Measurements from ENCODE around the gene SLC23A2. TPM values are rescaled to one million over a fixed set of nuclear protein-coding genes. Genes with fewer than 3 reads are reported as not detected.

Gene SLC23A2
- total RNA-seq, 4 donors from 2014 or later, result 5.0 to 11.6 (median 7.9) TPM

GRCh38 chr20:4848041-4848440 is 153.3 kb downstream of the SLC23A2 start:
- no peaks in the 10 kb centered on the region for H3K36me3 ChIP-seq
- H3K27ac ChIP-seq, result no peak overlapping the region
- no peaks in the 10 kb centered on the region for H3K9me3 ChIP-seq
- intact Hi-C loops (cut with DNase I; ENCODE audit: low total_unique reads) (no loop called here), in situ Hi-C loops (cut with MboI; ENCODE audit: low pct_ligation_motif_present in 1 of 4, low pct_unique_long_range_greater_than_20kb in 1 of 4, low sequenced_read_pairs in 3 of 4) (no loop called here)
- DNase-seq, result no peak
- H3K4me1 ChIP-seq, result no peaks in the 10 kb centered on the region
- H3K27me3 ChIP-seq, result no peaks in the 10 kb centered on the region
- 88 to 100% methylated on average over 1 to 7 of the region's 7 CpGs for WGBS, 2 donors (ENCODE audit: low coverage in 1 of 2)
- no peak for TF ChIP-seq EP300 (IDR thresholded peaks at IDR 0.05; ENCODE audit: low read depth)
- TF ChIP-seq, protein P1, sequence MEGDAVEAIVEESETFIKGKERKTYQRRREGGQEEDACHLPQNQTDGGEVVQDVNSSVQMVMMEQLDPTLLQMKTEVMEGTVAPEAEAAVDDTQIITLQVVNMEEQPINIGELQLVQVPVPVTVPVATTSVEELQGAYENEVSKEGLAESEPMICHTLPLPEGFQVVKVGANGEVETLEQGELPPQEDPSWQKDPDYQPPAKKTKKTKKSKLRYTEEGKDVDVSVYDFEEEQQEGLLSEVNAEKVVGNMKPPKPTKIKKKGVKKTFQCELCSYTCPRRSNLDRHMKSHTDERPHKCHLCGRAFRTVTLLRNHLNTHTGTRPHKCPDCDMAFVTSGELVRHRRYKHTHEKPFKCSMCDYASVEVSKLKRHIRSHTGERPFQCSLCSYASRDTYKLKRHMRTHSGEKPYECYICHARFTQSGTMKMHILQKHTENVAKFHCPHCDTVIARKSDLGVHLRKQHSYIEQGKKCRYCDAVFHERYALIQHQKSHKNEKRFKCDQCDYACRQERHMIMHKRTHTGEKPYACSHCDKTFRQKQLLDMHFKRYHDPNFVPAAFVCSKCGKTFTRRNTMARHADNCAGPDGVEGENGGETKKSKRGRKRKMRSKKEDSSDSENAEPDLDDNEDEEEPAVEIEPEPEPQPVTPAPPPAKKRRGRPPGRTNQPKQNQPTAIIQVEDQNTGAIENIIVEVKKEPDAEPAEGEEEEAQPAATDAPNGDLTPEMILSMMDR (IDR thresholded peaks at IDR 0.05), result no peak
- no peak for TF ChIP-seq POLR2A (IDR thresholded peaks at IDR 0.05)
- TF ChIP-seq POLR2AphosphoS5 (IDR thresholded peaks at IDR 0.05), result no peak
- no peak overlapping the region for H3K4me3 ChIP-seq

- no peaks in the 10 kb centered on the region for H3K36me3 ChIP-seq
- in situ Hi-C loops (cut with MboI; ENCODE audit: low pct_ligation_motif_present in 1 of 4, low pct_unique_long_range_greater_than_20kb in 1 of 4, low sequenced_read_pairs in 3 of 4), result no loop called here
- no peaks in the 10 kb centered on the region for H3K4me1 ChIP-seq
- H3K27me3 ChIP-seq, result no peaks in the 10 kb centered on the region
- 89 to 93% methylated on average over 2 of the region's 2 CpGs for WGBS, 2 donors (ENCODE audit: low coverage in 1 of 2)
- no peak overlapping the region for H3K4me3 ChIP-seq
- TF ChIP-seq, protein P1 (IDR thresholded peaks at IDR 0.05), result no peak
- TF ChIP-seq POLR2AphosphoS5 (IDR thresholded peaks at IDR 0.05) (no peak), POLR2A (IDR thresholded peaks at IDR 0.05) (no peak), EP300 (IDR thresholded peaks at IDR 0.05; ENCODE audit: low read depth) (no peak)
- no peak for DNase-seq
- no peak overlapping the region for H3K27ac ChIP-seq
- no peaks in the 10 kb centered on the region for H3K9me3 ChIP-seq
- intact Hi-C loops (cut with DNase I; ENCODE audit: low total_unique reads), result no loop called here
Measured at GRCh38 chr20:4846821-4847220, 154.5 kb downstream of the SLC23A2 start.

DNA sequence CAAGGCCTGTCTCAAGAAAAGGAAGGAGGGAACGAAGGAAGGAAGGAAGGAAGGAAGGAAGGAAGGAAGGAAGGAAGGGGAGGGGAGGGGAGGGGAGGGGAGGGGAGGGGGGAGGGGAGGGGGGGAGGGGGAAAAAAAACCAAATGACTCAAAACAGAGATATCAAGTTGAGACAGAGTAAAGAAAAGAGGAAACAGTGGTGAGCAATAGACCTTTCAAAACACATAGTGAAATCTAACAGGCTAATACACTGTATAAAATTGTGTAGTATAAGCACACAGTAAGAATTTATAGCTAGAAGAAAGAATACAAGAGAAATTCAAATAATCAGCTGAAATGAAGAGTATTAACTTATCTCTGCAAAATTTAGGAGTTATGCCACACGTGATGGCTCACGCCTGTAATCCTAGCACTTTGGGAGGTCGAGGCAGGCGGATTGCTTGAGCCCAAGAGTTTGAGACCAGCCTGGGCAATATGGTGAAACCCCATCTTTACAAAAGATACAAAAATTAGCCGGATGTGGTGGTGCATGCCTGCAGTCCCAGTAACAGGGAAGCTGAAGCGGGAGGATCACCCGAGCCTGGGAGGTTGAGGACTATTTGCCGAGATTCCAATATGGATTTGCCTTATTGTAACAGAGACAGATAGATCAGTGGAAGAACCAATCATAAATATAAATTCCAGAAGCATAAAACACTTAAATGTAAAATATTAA is 156.4 kb downstream of the SLC23A2 start:
- DNase-seq, result no peak
- in situ Hi-C loops (cut with MboI; ENCODE audit: low pct_ligation_motif_present in 1 of 4, low pct_unique_long_range_greater_than_20kb in 1 of 4, low sequenced_read_pairs in 3 of 4), result no loop called here
- 83 to 85% methylated on average over 8 to 9 of the region's 9 CpGs for WGBS, 2 donors (ENCODE audit: low coverage in 1 of 2)
- H3K4me3 ChIP-seq, result no peak overlapping the region
- no peaks in the 10 kb centered on the region for H3K4me1 ChIP-seq
- H3K36me3 ChIP-seq, result no peaks in the 10 kb centered on the region
- H3K9me3 ChIP-seq, result no peaks in the 10 kb centered on the region
- no peaks in the 10 kb centered on the region for H3K27me3 ChIP-seq
- intact Hi-C loops (cut with DNase I; ENCODE audit: low total_unique reads), result no loop called here
- no peak for TF ChIP-seq POLR2AphosphoS5 (IDR thresholded peaks at IDR 0.05)
- TF ChIP-seq EP300 (IDR thresholded peaks at IDR 0.05; ENCODE audit: low read depth), result no peak
- no peak for TF ChIP-seq POLR2A (IDR thresholded peaks at IDR 0.05)
- TF ChIP-seq, protein P1 (IDR thresholded peaks at IDR 0.05), result no peak
- no peak overlapping the region for H3K27ac ChIP-seq

- Histone ChIP-seq H3K4me1 (no peaks in the 10 kb centered on the region), H3K36me3 (no peaks in the 10 kb centered on the region), H3K9me3 (no peaks in the 10 kb centered on the region), H3K4me3 (no peak overlapping the region), H3K27me3 (no peaks in the 10 kb centered on the region), H3K27ac (no peak overlapping the region)
- DNase-seq, result no peak
- in situ Hi-C loops (cut with MboI; ENCODE audit: low pct_ligation_motif_present in 1 of 4, low pct_unique_long_range_greater_than_20kb in 1 of 4, low sequenced_read_pairs in 3 of 4) (no loop called here), intact Hi-C loops (cut with DNase I; ENCODE audit: low total_unique reads) (no loop called here)
- no peak for TF ChIP-seq POLR2AphosphoS5 (IDR thresholded peaks at IDR 0.05)
- TF ChIP-seq, protein P1 (IDR thresholded peaks at IDR 0.05), result no peak
- TF ChIP-seq POLR2A (IDR thresholded peaks at IDR 0.05), result no peak
- 79 to 100% methylated on average over 1 to 4 of the region's 4 CpGs for WGBS, 2 donors (ENCODE audit: low coverage in 1 of 2)
Measured at GRCh38 chr20:4844325-4844724, 157.0 kb downstream of the SLC23A2 start.
